HG02763 (cell line): ENCODE measurements around the gene CFAP99.
A peak's percentile ranks its signal among the peaks of the same experiment; 100 is the strongest.

Experiments used
- ATAC-seq: cut with Tn5 transposase; IDR thresholded peaks from one replicate; pipeline ENCODE4 v1.9.1; 2021; ENCODE audit warnings: mild to moderate bottlenecking, moderate library complexity; ENCODE audit not compliant: unreplicated experiment

The CFAP99 gene

GRCh38 chr4:2409381-2409783, 9.4 kb upstream of the CFAP99 start:
- ATAC-seq, result no peak

- peak; percentile 32 for ATAC-seq
Observed at GRCh38 chr4:2411786-2412510, 6.8 kb upstream of the CFAP99 start.

GRCh38 chr4:2412534-2412884, 6.2 kb upstream of the CFAP99 start:
- ATAC-seq, result peak; percentile 34

- ATAC-seq, result peak; percentile 52
Observed at GRCh38 chr4:2412885-2413716, 5.7 kb upstream of the CFAP99 start.

- no peak for ATAC-seq
Observed at GRCh38 chr4:2413821-2414610, 4.7 kb upstream of the CFAP99 start.

- ATAC-seq, result no peak
Observed at GRCh38 chr4:2415213-2415612, 3.5 kb upstream of the CFAP99 start.

GRCh38 chr4:2415881-2416563, 2.7 kb upstream of the CFAP99 start:
- no peak for ATAC-seq

GRCh38 chr4:2416564-2417225, 2.1 kb upstream of the CFAP99 start:
- ATAC-seq, result no peak

- no peak for ATAC-seq
Observed at GRCh38 chr4:2417226-2417764, 1.5 kb upstream of the CFAP99 start.

GRCh38 chr4:2417765-2418649, 748 bp upstream of the CFAP99 start, which contains the start of gene ZFYVE28:
ZFYVE28 (minus strand) TSS chr4:2418645; CDS start chr4:2418323, 322 bp downstream.
- ATAC-seq, result peak; percentile 9

- no peak for ATAC-seq
Observed at GRCh38 chr4:2419814-2420213, 1.1 kb downstream of the CFAP99 start.

GRCh38 chr4:2421928-2422327, 3.2 kb downstream of the CFAP99 start:
- ATAC-seq, result no peak

GRCh38 chr4:2423066-2423465, 4.3 kb downstream of the CFAP99 start:
- no peak for ATAC-seq

- no peak for ATAC-seq
Observed at GRCh38 chr4:2423695-2424094, 4.9 kb downstream of the CFAP99 start.

- no peak for ATAC-seq
Observed at GRCh38 chr4:2424581-2424980, 5.8 kb downstream of the CFAP99 start.

- no peak for ATAC-seq
Observed at GRCh38 chr4:2425386-2426068, 6.8 kb downstream of the CFAP99 start.

- no peak for ATAC-seq
Observed at GRCh38 chr4:2426069-2426397, 7.3 kb downstream of the CFAP99 start.

- ATAC-seq, result no peak
Observed at GRCh38 chr4:2426711-2427275, 8.0 kb downstream of the CFAP99 start.
